ENCODE data around the gene MIS18A. TPM values are rescaled to one million over a fixed set of nuclear protein-coding genes. Genes with fewer than 3 reads are reported as not detected.

MIS18A gene, protein sequence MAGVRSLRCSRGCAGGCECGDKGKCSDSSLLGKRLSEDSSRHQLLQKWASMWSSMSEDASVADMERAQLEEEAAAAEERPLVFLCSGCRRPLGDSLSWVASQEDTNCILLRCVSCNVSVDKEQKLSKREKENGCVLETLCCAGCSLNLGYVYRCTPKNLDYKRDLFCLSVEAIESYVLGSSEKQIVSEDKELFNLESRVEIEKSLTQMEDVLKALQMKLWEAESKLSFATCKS
- total RNA-seq (10 to 100 TPM in 3 of 7 donors, 1 to 10 TPM in 4; 4.5 to 13.2 (median 9.8) TPM), polyA plus RNA-seq (10 to 100 TPM in 1 of 2 donors, 1 to 10 TPM in 1; 7.4 to 11.0 TPM)
- long read RNA-seq, donor 1, transcript MIS18A-201 (5 exons, 1,575 nt) = major isoform, 22 of 26 reads
- long read RNA-seq, donor 1, partial matches to known transcripts = 1 of 26 reads
- long read RNA-seq, donor 1, other reads (novel, unspliced or antisense) = 3 of 26 reads
- long read RNA-seq, donor 2, transcript MIS18A-201 (5 exons, 1,575 nt) = major isoform, 82 of 82 reads
- long read RNA-seq, donor 2, partial matches to known transcripts = 0 of 82 reads
- long read RNA-seq, donor 2, other reads (novel, unspliced or antisense) = 0 of 82 reads
- long read RNA-seq, donor 3, transcript MIS18A-201 (5 exons, 1,575 nt) = major isoform, 26 of 29 reads
- long read RNA-seq, donor 3, partial matches to known transcripts = 1 of 29 reads
- long read RNA-seq, donor 3, other reads (novel, unspliced or antisense) = 2 of 29 reads

DNA sequence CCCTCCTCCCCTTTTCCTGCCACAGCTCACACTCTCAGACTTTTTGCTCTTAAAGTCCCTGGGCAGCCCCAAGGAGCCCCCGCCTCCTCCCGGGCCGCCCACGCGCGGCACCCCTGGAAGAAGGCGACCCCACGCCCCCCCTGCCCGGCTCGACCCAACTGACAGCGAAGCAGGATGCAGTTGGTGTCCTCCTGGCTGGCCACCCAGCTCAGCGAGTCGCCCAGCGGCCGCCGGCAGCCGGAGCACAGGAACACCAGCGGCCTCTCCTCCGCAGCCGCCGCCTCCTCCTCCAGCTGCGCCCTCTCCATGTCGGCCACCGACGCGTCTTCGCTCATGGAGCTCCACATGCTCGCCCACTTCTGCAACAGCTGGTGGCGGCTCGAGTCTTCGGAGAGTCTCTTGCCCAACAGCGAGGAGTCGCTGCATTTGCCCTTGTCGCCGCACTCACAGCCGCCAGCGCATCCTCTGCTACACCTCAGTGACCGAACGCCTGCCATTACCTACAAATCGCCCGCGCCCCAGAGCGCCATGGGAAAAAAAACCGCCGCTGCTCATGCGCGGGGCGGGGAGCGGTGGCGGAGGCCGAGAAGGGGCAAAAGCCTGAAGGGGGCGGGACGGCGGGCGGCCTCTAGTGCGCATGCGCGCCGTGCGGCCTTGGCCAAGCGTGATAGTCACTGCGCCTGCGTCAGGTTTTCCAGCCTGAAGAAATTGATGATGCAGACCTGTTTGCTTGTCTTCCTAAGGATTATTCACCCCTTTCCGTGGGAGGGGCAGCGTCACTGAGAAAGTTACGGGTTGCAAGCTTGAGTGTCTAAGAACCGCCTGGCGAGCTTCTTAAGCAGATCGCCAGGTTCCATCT, at the start of gene MIS18A:
Gene MIS18A, minus strand, starts transcription at position 532 of the 859 bp plus-strand sequence. Its CDS starts 35 bp downstream, at position 497.
- H3K9me3 ChIP-seq = no peaks in the 10 kb centered on the region
- 0 to 1% (median 0%) methylated on average over 58 to 69 of the region's 69 CpGs for WGBS, 3 donors
- H3K27ac ChIP-seq = peak within 1 kb of the TSS; percentile 57 to 65
- H3K4me3 ChIP-seq = peak within 1 kb of the TSS; percentile 79
- TF ChIP-seq EP300 (IDR thresholded peaks at IDR 0.05) (no peak), POLR2A (IDR thresholded peaks at IDR 0.05) (peak; percentile 57)
- TF ChIP-seq, protein P1, sequence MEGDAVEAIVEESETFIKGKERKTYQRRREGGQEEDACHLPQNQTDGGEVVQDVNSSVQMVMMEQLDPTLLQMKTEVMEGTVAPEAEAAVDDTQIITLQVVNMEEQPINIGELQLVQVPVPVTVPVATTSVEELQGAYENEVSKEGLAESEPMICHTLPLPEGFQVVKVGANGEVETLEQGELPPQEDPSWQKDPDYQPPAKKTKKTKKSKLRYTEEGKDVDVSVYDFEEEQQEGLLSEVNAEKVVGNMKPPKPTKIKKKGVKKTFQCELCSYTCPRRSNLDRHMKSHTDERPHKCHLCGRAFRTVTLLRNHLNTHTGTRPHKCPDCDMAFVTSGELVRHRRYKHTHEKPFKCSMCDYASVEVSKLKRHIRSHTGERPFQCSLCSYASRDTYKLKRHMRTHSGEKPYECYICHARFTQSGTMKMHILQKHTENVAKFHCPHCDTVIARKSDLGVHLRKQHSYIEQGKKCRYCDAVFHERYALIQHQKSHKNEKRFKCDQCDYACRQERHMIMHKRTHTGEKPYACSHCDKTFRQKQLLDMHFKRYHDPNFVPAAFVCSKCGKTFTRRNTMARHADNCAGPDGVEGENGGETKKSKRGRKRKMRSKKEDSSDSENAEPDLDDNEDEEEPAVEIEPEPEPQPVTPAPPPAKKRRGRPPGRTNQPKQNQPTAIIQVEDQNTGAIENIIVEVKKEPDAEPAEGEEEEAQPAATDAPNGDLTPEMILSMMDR (IDR thresholded peaks at IDR 0.05) = peak in 1 of 3 donors; percentile 11
- peak; percentile 94 to 98 (median 97) for DNase-seq
- intact Hi-C loops (cut with DNase I) = no loop called here
- H3K27me3 ChIP-seq = no peaks in the 10 kb centered on the region
- peaks cover 5% of the 10 kb centered on the region for H3K4me1 ChIP-seq (ENCODE audit: insufficient read depth)
- no peaks in the 10 kb centered on the region for H3K36me3 ChIP-seq

DNA sequence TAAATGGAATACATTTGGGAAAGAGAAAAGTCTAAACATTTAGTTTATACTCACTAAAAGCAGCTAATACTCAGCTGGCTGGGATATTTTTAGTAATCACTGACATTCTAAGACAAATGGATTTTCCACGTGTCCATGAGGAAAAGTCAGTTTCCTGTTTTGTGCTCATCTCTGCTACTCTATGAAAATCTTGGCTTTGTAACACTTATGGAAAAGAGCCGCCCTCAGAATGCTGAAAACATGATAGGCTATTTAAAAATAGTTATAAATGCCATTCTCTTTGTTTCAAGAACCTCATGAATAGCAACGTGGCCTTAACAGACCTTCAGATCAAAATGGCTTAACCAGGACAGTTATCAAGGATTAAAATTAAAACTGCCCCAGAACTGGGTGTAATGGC, 49.7 kb upstream of the MIS18A start:
- WGBS, 3 donors = 2 to 7% (median 4%) methylated on average over 3 of the region's 3 CpGs
- intact Hi-C loops (cut with DNase I) = no loop called here
- peak in 1 of 5 donors; percentile 7 for DNase-seq
- Histone ChIP-seq H3K9me3 (no peaks in the 10 kb centered on the region), H3K27me3 (no peaks in the 10 kb centered on the region), H3K4me3 (no peak overlapping the region), H3K4me1 (ENCODE audit: insufficient read depth) (peaks cover 3% of the 10 kb centered on the region), H3K27ac (peak overlapping the region; percentile 28 to 37), H3K36me3 (no peaks in the 10 kb centered on the region)
- TF ChIP-seq POLR2A (IDR thresholded peaks at IDR 0.05) (no peak), EP300 (IDR thresholded peaks at IDR 0.05) (no peak)
- TF ChIP-seq, protein P1 (IDR thresholded peaks at IDR 0.05) = no peak

DNA sequence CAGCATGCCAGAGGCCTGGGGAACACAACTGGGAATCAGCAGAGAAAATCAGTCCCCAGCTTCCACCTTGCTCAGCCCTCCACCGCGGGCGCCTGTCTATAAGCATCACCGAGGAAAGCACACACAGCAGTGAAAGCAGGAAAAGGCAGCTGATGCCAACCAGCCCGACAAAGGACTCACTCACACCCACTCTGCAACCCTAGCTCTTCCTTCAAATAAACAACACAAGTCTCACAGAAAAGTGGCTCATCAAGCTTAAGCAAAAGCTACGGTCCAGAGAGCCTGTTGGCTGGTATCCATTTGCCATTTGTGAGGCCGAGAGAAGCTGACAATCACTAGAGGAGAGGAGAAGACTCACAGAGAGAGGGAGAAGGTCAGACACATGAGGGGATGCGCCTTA, 46.9 kb upstream of the MIS18A start:
- intact Hi-C loops (cut with DNase I) = no loop called here
- H3K27ac ChIP-seq = no peak overlapping the region
- WGBS, 3 donors = 87 to 97% (median 95%) methylated on average over 8 of the region's 8 CpGs

More for the DNA sequence above, 46.9 kb upstream of the MIS18A start:
- H3K4me3 ChIP-seq = no peak overlapping the region
- H3K4me1 ChIP-seq (ENCODE audit: insufficient read depth) = peaks cover 3% of the 10 kb centered on the region
- H3K9me3 ChIP-seq = no peaks in the 10 kb centered on the region
- DNase-seq = no peak
- no peaks in the 10 kb centered on the region for H3K36me3 ChIP-seq
- TF ChIP-seq EP300 (IDR thresholded peaks at IDR 0.05) = no peak
- no peak for TF ChIP-seq POLR2A (IDR thresholded peaks at IDR 0.05)
- TF ChIP-seq, protein P1 (IDR thresholded peaks at IDR 0.05) = no peak
- H3K27me3 ChIP-seq = no peaks in the 10 kb centered on the region
